Measurements from ENCODE around the gene NSMCE1.

NSMCE1 gene

GRCh38 chr16:27237219-27238015, 31.2 kb downstream of the NSMCE1 start:
- H3K4me3 ChIP-seq (ENCODE audit: low read depth, low read length): peak overlapping the region; percentile 16
- TF ChIP-seq, protein P1, sequence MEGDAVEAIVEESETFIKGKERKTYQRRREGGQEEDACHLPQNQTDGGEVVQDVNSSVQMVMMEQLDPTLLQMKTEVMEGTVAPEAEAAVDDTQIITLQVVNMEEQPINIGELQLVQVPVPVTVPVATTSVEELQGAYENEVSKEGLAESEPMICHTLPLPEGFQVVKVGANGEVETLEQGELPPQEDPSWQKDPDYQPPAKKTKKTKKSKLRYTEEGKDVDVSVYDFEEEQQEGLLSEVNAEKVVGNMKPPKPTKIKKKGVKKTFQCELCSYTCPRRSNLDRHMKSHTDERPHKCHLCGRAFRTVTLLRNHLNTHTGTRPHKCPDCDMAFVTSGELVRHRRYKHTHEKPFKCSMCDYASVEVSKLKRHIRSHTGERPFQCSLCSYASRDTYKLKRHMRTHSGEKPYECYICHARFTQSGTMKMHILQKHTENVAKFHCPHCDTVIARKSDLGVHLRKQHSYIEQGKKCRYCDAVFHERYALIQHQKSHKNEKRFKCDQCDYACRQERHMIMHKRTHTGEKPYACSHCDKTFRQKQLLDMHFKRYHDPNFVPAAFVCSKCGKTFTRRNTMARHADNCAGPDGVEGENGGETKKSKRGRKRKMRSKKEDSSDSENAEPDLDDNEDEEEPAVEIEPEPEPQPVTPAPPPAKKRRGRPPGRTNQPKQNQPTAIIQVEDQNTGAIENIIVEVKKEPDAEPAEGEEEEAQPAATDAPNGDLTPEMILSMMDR (IDR thresholded peaks at IDR 0.05; ENCODE audit: borderline replicate concordance, insufficient read depth, low read depth, low read length): no peak

GRCh38 chr16:27236635-27237218, 31.8 kb downstream of the NSMCE1 start:
- H3K4me3 ChIP-seq (ENCODE audit: low read depth, low read length): no peak overlapping the region
- TF ChIP-seq, protein P1 (IDR thresholded peaks at IDR 0.05; ENCODE audit: borderline replicate concordance, insufficient read depth, low read depth, low read length): no peak

- H3K4me3 ChIP-seq (ENCODE audit: low read depth, low read length): no peak overlapping the region
- TF ChIP-seq, protein P1 (IDR thresholded peaks at IDR 0.05; ENCODE audit: borderline replicate concordance, insufficient read depth, low read depth, low read length): no peak
Measured at GRCh38 chr16:27235938-27236245, 32.7 kb downstream of the NSMCE1 start.

- H3K4me3 ChIP-seq (ENCODE audit: low read depth, low read length): no peak overlapping the region
- TF ChIP-seq, protein P1 (IDR thresholded peaks at IDR 0.05; ENCODE audit: borderline replicate concordance, insufficient read depth, low read depth, low read length): peak; percentile 87
Measured at GRCh38 chr16:27235055-27235937, 33.3 kb downstream of the NSMCE1 start.

GRCh38 chr16:27234603-27235002, 34.0 kb downstream of the NSMCE1 start:
- no peak overlapping the region for H3K4me3 ChIP-seq (ENCODE audit: low read depth, low read length)
- TF ChIP-seq, protein P1 (IDR thresholded peaks at IDR 0.05; ENCODE audit: borderline replicate concordance, insufficient read depth, low read depth, low read length): no peak

GRCh38 chr16:27234171-27234570, 34.4 kb downstream of the NSMCE1 start:
- no peak overlapping the region for H3K4me3 ChIP-seq (ENCODE audit: low read depth, low read length)
- TF ChIP-seq, protein P1 (IDR thresholded peaks at IDR 0.05; ENCODE audit: borderline replicate concordance, insufficient read depth, low read depth, low read length): no peak

Data from GM12875 (cell line).